ENCODE data around the gene MAPK8IP2. TPM values are rescaled to one million over a fixed set of nuclear protein-coding genes. Genes with fewer than 3 reads are reported as not detected.

MAPK8IP2 gene
- total and polyA plus RNA-seq, 2 of the 13 experiments (the other 11 are each of a cell fraction or from before 2014, with no cell fraction given): 1.3 to 2.6 TPM

DNA sequence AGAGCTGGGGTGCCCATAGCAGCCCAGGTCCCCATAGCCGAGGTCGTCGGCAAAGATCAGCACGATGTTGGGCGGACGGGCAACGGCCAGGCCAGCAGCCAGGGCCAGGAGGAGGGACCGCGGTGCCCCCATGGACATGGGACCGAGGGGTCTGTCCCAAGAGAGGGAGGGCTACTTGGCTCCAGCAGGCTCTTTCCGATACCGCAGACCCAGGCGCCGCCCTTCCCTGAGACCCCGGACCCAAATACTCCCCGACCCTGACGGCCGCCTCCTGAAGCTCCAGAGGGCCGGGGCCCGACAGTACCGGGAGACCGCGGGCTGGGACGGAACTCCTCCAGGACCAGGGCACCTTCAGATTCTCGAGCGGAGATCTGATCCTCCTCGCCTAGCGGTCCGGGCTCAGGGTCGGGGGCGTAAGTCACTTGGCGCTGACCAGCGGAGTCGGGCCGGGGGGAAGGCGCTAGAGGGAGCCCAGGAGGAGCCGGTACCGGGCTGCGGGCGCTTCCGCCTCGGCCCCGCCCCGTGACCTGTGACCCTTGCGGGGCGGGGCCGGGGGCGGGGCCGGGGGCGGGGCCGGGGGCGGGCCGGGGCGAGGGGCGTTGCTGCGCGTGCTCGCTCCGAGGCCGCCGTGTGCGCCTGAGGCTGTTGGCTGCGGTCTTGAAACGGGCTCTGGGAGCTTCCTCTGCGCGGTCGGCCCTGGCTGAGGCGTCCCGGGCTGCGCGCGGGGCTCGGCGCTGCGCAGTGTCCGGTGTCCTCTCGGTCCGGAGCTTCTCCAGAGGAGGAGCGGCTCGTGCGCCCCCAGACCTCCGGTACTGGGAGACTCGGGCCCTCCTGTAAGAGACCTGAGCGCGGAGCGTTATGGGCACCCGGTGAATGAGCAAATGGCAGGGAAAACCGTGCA lies 27.3 kb downstream of the MAPK8IP2 start, which contains the start of gene ARSA (continued):
- TF ChIP-seq SSRP1 (CRISPR knock-in tag; IDR thresholded peaks at IDR 0.05) (no peak), NFATC3 (CRISPR knock-in tag; IDR thresholded peaks at IDR 0.05) (peak; percentile 86; the same call in 1 of the 2 replicates), ZBTB38 (CRISPR knock-in tag; IDR thresholded peaks at IDR 0.05) (no peak), AHR (CRISPR knock-in tag; IDR thresholded peaks at IDR 0.05) (no peak), KAT7 (CRISPR knock-in tag; IDR thresholded peaks at IDR 0.05; ENCODE audit: borderline replicate concordance) (0 out of 2 replicates have a peak, but pooled peaks have one; percentile 10), TRIM22 (IDR thresholded peaks at IDR 0.05) (no peak), NR2C2 (CRISPR knock-in tag; IDR thresholded peaks at IDR 0.05; ENCODE audit: borderline replicate concordance) (peak; percentile 96), SALL1 (CRISPR knock-in tag; IDR thresholded peaks at IDR 0.05) (peak; percentile 26; the same call in 1 of the 2 replicates), HIC2 (CRISPR knock-in tag; IDR thresholded peaks at IDR 0.05; ENCODE audit: low read depth) (peak; percentile 26; the same call in 1 of the 2 replicates), SP1 (IDR thresholded peaks at IDR 0.05) (no peak), SP1 (CRISPR knock-in tag; IDR thresholded peaks at IDR 0.05) (peak; percentile 54), ZNF570 (CRISPR knock-in tag; IDR thresholded peaks at IDR 0.05; ENCODE audit: borderline replicate concordance) (no peak), NFYB (CRISPR knock-in tag; IDR thresholded peaks at IDR 0.05) (no peak), ETV5 (CRISPR knock-in tag; IDR thresholded peaks at IDR 0.05; ENCODE audit: borderline replicate concordance) (no peak; the same call in 1 of the 2 replicates), CHD4 (IDR thresholded peaks at IDR 0.05; ENCODE audit: borderline replicate concordance, low read length) (no peak), FOXK2 (IDR thresholded peaks at IDR 0.05) (no peak), SMC3 (IDR thresholded peaks at IDR 0.05; ENCODE audit: low read length) (0 out of 2 replicates have a peak, but pooled peaks have one; percentile 19), KDM5B (CRISPR knock-in tag; IDR thresholded peaks at IDR 0.05; ENCODE audit: borderline replicate concordance) (peak; percentile 25; the same call in 1 of the 2 replicates), HNRNPLL (IDR thresholded peaks at IDR 0.05; ENCODE audit: low read depth, low read length, poor library complexity, severe bottlenecking) (peak; percentile 93), ZNF790 (CRISPR knock-in tag; IDR thresholded peaks at IDR 0.05; ENCODE audit: borderline replicate concordance) (peak; percentile 36; the same call in 1 of the 2 replicates)
- TF ChIP-seq, protein P1, sequence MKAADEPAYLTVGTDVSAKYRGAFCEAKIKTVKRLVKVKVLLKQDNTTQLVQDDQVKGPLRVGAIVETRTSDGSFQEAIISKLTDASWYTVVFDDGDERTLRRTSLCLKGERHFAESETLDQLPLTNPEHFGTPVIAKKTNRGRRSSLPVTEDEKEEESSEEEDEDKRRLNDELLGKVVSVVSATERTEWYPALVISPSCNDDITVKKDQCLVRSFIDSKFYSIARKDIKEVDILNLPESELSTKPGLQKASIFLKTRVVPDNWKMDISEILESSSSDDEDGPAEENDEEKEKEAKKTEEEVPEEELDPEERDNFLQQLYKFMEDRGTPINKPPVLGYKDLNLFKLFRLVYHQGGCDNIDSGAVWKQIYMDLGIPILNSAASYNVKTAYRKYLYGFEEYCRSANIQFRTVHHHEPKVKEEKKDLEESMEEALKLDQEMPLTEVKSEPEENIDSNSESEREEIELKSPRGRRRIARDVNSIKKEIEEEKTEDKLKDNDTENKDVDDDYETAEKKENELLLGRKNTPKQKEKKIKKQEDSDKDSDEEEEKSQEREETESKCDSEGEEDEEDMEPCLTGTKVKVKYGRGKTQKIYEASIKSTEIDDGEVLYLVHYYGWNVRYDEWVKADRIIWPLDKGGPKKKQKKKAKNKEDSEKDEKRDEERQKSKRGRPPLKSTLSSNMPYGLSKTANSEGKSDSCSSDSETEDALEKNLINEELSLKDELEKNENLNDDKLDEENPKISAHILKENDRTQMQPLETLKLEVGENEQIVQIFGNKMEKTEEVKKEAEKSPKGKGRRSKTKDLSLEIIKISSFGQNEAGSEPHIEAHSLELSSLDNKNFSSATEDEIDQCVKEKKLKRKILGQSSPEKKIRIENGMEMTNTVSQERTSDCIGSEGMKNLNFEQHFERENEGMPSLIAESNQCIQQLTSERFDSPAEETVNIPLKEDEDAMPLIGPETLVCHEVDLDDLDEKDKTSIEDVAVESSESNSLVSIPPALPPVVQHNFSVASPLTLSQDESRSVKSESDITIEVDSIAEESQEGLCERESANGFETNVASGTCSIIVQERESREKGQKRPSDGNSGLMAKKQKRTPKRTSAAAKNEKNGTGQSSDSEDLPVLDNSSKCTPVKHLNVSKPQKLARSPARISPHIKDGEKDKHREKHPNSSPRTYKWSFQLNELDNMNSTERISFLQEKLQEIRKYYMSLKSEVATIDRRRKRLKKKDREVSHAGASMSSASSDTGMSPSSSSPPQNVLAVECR (CRISPR knock-in tag; IDR thresholded peaks at IDR 0.05; ENCODE audit: borderline replicate concordance): peak; percentile 73
- TF ChIP-seq, protein P2, sequence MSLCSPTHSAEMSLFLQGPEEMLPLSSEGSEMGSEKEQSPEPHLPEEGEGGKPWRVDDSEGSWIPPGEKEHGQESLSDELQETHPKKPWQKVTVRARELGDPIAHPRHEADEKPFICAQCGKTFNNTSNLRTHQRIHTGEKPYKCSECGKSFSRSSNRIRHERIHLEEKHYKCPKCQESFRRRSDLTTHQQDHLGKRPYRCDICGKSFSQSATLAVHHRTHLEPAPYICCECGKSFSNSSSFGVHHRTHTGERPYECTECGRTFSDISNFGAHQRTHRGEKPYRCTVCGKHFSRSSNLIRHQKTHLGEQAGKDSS (CRISPR knock-in tag; IDR thresholded peaks at IDR 0.05; ENCODE audit: borderline replicate concordance, low read depth): no peak; the same call in 1 of the 2 replicates
